ENCODE measurements around the gene ANKRD12. TPM values are rescaled to one million over a fixed set of nuclear protein-coding genes. Genes with fewer than 3 reads are reported as not detected.

ANKRD12 gene
- total and polyA plus RNA-seq, 2 donors (not counting 1 experiment from before 2014, with no cell fraction given): 8.0 to 183 TPM

GRCh38 chr18:9292047-9292446 lies 155.5 kb downstream of the ANKRD12 start:
- H3K4me1 Mint-ChIP-seq: no peaks in the 10 kb centered on the region
- no peak overlapping the region for H2AFZ ChIP-seq (ENCODE audit: insufficient read depth, low read depth, low read length, poor library complexity, severe bottlenecking)
- no peak overlapping the region for H3K27ac ChIP-seq (ENCODE audit: low read length in 2 of 2)
- ChIA-PET POLR2A (no interaction called here), CTCF (no interaction called here)
- H3K79me2 ChIP-seq (ENCODE audit: control insufficient read depth, insufficient read depth, low read length): no peaks in the 10 kb centered on the region
- intact Hi-C loops (cut with micrococcal nuclease): no loop called here
- no peaks in the 10 kb centered on the region for H3K4me1 ChIP-seq (ENCODE audit: control insufficient read depth in 2 of 2, insufficient read depth in 2 of 2, low read length in 2 of 2)
- peaks cover 13% of the 10 kb centered on the region for H3K9me3 Mint-ChIP-seq (ENCODE audit: insufficient read depth)
- DNase-seq (no peak), ATAC-seq (ENCODE audit: low read depth) (no peak)
- WGBS (ENCODE audit: insufficient coverage): 100% methylated on average over 1 of the region's 2 CpGs
- H3K36me3 ChIP-seq (replicated peaks in 1 of 2; ENCODE audit: control extremely low read depth in 1 of 2, control insufficient read depth in 1 of 2, extremely low read depth in 1 of 2, insufficient read depth in 2 of 2, low read length in 1 of 2): no peaks in the 10 kb centered on the region
- H3K9ac ChIP-seq (ENCODE audit: low read length): no peak overlapping the region
- H3K9me3 ChIP-seq (ENCODE audit: control extremely low read depth in 1 of 3, control insufficient read depth in 2 of 3, insufficient read depth in 1 of 3, low read length in 2 of 3): peaks cover 3 to 49% (median 12%) of the 10 kb centered on the region in 3 donors
- H3K4me2 ChIP-seq (replicated peaks; ENCODE audit: low read depth, low read length, poor library complexity, severe bottlenecking): no peak overlapping the region
- no peaks in the 10 kb centered on the region for H3K27me3 ChIP-seq (replicated peaks in 1 of 4; ENCODE audit: control extremely low read depth in 1 of 4, control insufficient read depth in 3 of 4, insufficient read depth in 4 of 4, low read length in 3 of 4)
- H3K27me3 Mint-ChIP-seq: no peaks in the 10 kb centered on the region
- TF ChIP-seq EZH2 (IDR thresholded peaks at IDR 0.05; ENCODE audit: borderline replicate concordance, insufficient read depth, low read depth, low read length, poor library complexity, severe bottlenecking): no peak
- no peak for TF ChIP-seq CTCF (IDR thresholded peaks at IDR 0.05)
- H3K4me3 Mint-ChIP-seq: no peak overlapping the region
- no peak overlapping the region for H3K4me3 ChIP-seq (ENCODE audit: control extremely low read depth in 1 of 5, extremely low read depth in 1 of 5, insufficient read depth in 1 of 5, low read depth in 2 of 5, low read length in 4 of 5)
- H4K20me1 ChIP-seq (ENCODE audit: control insufficient read depth, insufficient read depth, low read length, poor library complexity, severe bottlenecking): no peaks in the 10 kb centered on the region
- H3K27ac Mint-ChIP-seq: no peak overlapping the region

- POLR2A ChIA-PET: no interaction called here
- H3K4me3 Mint-ChIP-seq: no peak overlapping the region
- TF ChIP-seq CTCF (IDR thresholded peaks at IDR 0.05) (no peak), EZH2 (IDR thresholded peaks at IDR 0.05; ENCODE audit: borderline replicate concordance, insufficient read depth, low read depth, low read length, poor library complexity, severe bottlenecking) (no peak)
- Histone ChIP-seq H3K9me3 (ENCODE audit: control extremely low read depth in 1 of 3, control insufficient read depth in 2 of 3, insufficient read depth in 1 of 3, low read length in 2 of 3) (peaks cover 3 to 48% (median 12%) of the 10 kb centered on the region in 3 donors), H3K4me1 (ENCODE audit: control insufficient read depth in 2 of 2, insufficient read depth in 2 of 2, low read length in 2 of 2) (no peaks in the 10 kb centered on the region), H3K79me2 (ENCODE audit: control insufficient read depth, insufficient read depth, low read length) (no peaks in the 10 kb centered on the region), H3K4me2 (replicated peaks; ENCODE audit: low read depth, low read length, poor library complexity, severe bottlenecking) (no peak overlapping the region), H3K27me3 (replicated peaks in 1 of 4; ENCODE audit: control extremely low read depth in 1 of 4, control insufficient read depth in 3 of 4, insufficient read depth in 4 of 4, low read length in 3 of 4) (no peaks in the 10 kb centered on the region), H3K9ac (ENCODE audit: low read length) (no peak overlapping the region), H3K36me3 (replicated peaks in 1 of 2; ENCODE audit: control extremely low read depth in 1 of 2, control insufficient read depth in 1 of 2, extremely low read depth in 1 of 2, insufficient read depth in 2 of 2, low read length in 1 of 2) (no peaks in the 10 kb centered on the region), H3K27ac (ENCODE audit: low read length in 2 of 2) (no peak overlapping the region), H4K20me1 (ENCODE audit: control insufficient read depth, insufficient read depth, low read length, poor library complexity, severe bottlenecking) (no peaks in the 10 kb centered on the region), H3K4me3 (ENCODE audit: control extremely low read depth in 1 of 5, extremely low read depth in 1 of 5, insufficient read depth in 1 of 5, low read depth in 2 of 5, low read length in 4 of 5) (no peak overlapping the region), H2AFZ (ENCODE audit: insufficient read depth, low read depth, low read length, poor library complexity, severe bottlenecking) (no peak overlapping the region)
- no peak overlapping the region for H3K27ac Mint-ChIP-seq
- H3K27me3 Mint-ChIP-seq: no peaks in the 10 kb centered on the region
- no peaks in the 10 kb centered on the region for H3K4me1 Mint-ChIP-seq
- ATAC-seq (ENCODE audit: low read depth) (no peak), DNase-seq (no peak)
- CTCF ChIA-PET: no interaction called here
- 80% methylated on average over 1 of the region's 1 CpG for WGBS (ENCODE audit: insufficient coverage)
- peaks cover 13% of the 10 kb centered on the region for H3K9me3 Mint-ChIP-seq (ENCODE audit: insufficient read depth)
- intact Hi-C loops (cut with micrococcal nuclease): no loop called here
Observed at GRCh38 chr18:9293948-9294347, 157.4 kb downstream of the ANKRD12 start.

Measured in B cell (primary cell).